ENCODE results near the gene RAC2. TPM values are rescaled to one million over a fixed set of nuclear protein-coding genes. Genes with fewer than 3 reads are reported as not detected.

Gene RAC2
- total and polyA plus RNA-seq, 2 experiments from 2014 or later, result 0.98 to 2.0 TPM

- H3K27ac ChIP-seq, result no peak overlapping the region
- no peak for TF ChIP-seq CTCF (IDR thresholded peaks at IDR 0.05; ENCODE audit: low read depth, low read length)
- DNase-seq (ENCODE audit: low read depth in 1 of 2, low spot score in 1 of 2), result no peak
Measured at GRCh38 chr22:37226514-37226913, 17.6 kb downstream of the RAC2 start.

GRCh38 chr22:37226087-37226486 is 18.0 kb downstream of the RAC2 start:
- no peak for TF ChIP-seq CTCF (IDR thresholded peaks at IDR 0.05; ENCODE audit: low read depth, low read length)
- DNase-seq (ENCODE audit: low read depth in 1 of 2, low spot score in 1 of 2), result no peak

More at GRCh38 chr22:37226514-37226913, 17.6 kb downstream of the RAC2 start:
- H3K4me1 ChIP-seq (ENCODE audit: low read depth), result no peaks in the 10 kb centered on the region
- H3K36me3 ChIP-seq, result no peaks in the 10 kb centered on the region
- H3K9me3 ChIP-seq (ENCODE audit: low read depth), result no peaks in the 10 kb centered on the region
- H3K27me3 ChIP-seq, result no peaks in the 10 kb centered on the region
- H3K4me3 ChIP-seq, result no peak overlapping the region

GRCh38 chr22:37225481-37225880 is 18.6 kb downstream of the RAC2 start:
- no peaks in the 10 kb centered on the region for H3K36me3 ChIP-seq
- DNase-seq (ENCODE audit: low read depth in 1 of 2, low spot score in 1 of 2), result no peak
- TF ChIP-seq CTCF (IDR thresholded peaks at IDR 0.05; ENCODE audit: low read depth, low read length), result no peak
- no peaks in the 10 kb centered on the region for H3K4me1 ChIP-seq (ENCODE audit: low read depth)
- no peak overlapping the region for H3K27ac ChIP-seq
- H3K27me3 ChIP-seq, result no peaks in the 10 kb centered on the region
- H3K4me3 ChIP-seq, result no peak overlapping the region
- H3K9me3 ChIP-seq (ENCODE audit: low read depth), result no peaks in the 10 kb centered on the region

More at GRCh38 chr22:37226087-37226486, 18.0 kb downstream of the RAC2 start:
- H3K27me3 ChIP-seq, result no peaks in the 10 kb centered on the region
- no peaks in the 10 kb centered on the region for H3K9me3 ChIP-seq (ENCODE audit: low read depth)
- H3K27ac ChIP-seq, result no peak overlapping the region
- no peaks in the 10 kb centered on the region for H3K4me1 ChIP-seq (ENCODE audit: low read depth)
- H3K4me3 ChIP-seq, result no peak overlapping the region
- H3K36me3 ChIP-seq, result no peaks in the 10 kb centered on the region

- no peak for TF ChIP-seq CTCF (IDR thresholded peaks at IDR 0.05; ENCODE audit: low read depth, low read length)
- no peak for DNase-seq (ENCODE audit: low read depth in 1 of 2, low spot score in 1 of 2)
- no peak overlapping the region for H3K4me3 ChIP-seq
- H3K36me3 ChIP-seq, result no peaks in the 10 kb centered on the region
- H3K27me3 ChIP-seq, result no peaks in the 10 kb centered on the region
- no peaks in the 10 kb centered on the region for H3K4me1 ChIP-seq (ENCODE audit: low read depth)
- H3K27ac ChIP-seq, result no peak overlapping the region
- H3K9me3 ChIP-seq (ENCODE audit: low read depth), result no peaks in the 10 kb centered on the region
Measured at GRCh38 chr22:37224757-37225420, 19.2 kb downstream of the RAC2 start.

- H3K4me1 ChIP-seq (ENCODE audit: low read depth), result no peaks in the 10 kb centered on the region
- H3K27ac ChIP-seq, result no peak overlapping the region
- H3K36me3 ChIP-seq, result no peaks in the 10 kb centered on the region
- H3K9me3 ChIP-seq (ENCODE audit: low read depth), result no peaks in the 10 kb centered on the region
- no peak for TF ChIP-seq CTCF (IDR thresholded peaks at IDR 0.05; ENCODE audit: low read depth, low read length)
- H3K4me3 ChIP-seq, result no peak overlapping the region
- no peaks in the 10 kb centered on the region for H3K27me3 ChIP-seq
- DNase-seq (ENCODE audit: low read depth in 1 of 2, low spot score in 1 of 2), result no peak
Measured at GRCh38 chr22:37223965-37224551, 20.0 kb downstream of the RAC2 start.
